ENCODE measurements around the gene MTREX.
"Not testable (repeated sequence)": the region's sequence is repeated elsewhere in the genome, so short reads cannot be mapped to it uniquely, and the experiment has no call there.

The MTREX gene

DNA sequence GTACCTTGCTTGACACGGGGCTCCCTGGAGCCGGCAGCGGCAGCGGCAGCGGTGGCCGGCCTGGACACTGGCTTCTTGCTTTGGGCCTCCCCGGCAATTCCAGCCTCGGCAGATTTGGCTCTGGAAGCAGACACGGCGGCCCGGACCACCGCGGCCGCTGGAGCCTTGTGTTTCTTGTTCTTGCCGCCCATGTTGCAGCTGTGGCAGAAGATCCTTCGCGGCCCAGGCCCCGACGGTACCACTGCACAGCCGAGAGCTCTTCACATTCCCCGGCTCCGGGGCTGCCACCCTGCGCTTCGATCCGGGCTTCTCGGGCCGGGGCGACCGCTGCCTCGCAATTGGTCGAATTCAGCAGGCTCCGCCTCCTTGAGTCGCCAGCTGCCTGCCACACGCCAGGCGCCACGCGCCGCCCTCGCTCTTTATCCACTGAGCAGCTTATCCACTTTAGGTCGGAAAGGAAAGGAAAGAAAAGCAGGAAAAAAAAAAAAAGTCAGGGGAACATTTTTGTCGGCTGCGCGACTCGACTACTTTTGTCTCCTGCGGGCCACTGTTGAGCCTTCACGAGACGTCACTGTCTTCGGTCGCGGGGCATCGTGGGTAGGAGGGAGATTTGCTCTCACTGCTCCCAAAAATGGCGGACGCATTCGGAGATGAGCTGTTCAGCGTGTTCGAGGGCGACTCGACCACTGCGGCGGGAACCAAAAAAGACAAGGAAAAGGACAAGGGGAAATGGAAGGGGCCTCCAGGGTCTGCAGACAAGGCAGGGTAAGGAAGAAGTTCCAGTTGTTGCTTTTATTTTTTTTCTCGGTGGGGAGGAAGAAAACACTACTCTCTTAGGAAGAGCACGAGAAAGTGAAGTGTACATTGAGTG is at the start of gene MTREX, which contains the start of gene DHX29:
TSS of gene MTREX (plus strand) at position 607 of the 871 bp plus-strand sequence. CDS start at position 632, 25 bp downstream.
TSS of gene DHX29 (minus strand) at position 312 of the 871 bp plus-strand sequence. CDS start at position 191, 121 bp downstream.
- DNase-seq (ENCODE audit: low spot score): peak; percentile 56
- no peak for FAIRE-seq

- FAIRE-seq: no peak
Measured at GRCh38 chr5:55258339-55258738, 49.5 kb upstream of the MTREX start.

DNA sequence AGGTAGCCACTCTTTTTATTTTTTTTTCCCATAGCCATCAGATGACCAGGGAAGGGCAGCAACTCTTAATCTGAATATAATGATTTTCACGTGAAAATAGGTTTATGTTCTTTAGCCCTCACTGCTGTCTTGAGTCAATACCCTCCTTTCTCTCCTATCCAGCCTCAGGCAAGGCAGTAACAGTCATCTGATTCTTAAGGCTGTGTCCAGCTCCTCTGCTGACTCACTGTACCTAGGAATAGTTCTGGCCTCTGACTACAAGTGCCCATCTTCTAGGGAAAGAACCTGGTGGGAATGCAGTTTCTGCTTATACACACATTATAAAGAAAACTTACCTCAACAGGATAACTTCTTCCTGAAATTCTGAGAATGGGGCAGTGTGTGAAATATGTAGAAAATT is 31.0 kb upstream of the MTREX start:
- DNase-seq (ENCODE audit: low spot score) (no peak), FAIRE-seq (no peak)

More at GRCh38 chr5:55258339-55258738, 49.5 kb upstream of the MTREX start:
- DNase-seq (ENCODE audit: low spot score): no peak

DNA sequence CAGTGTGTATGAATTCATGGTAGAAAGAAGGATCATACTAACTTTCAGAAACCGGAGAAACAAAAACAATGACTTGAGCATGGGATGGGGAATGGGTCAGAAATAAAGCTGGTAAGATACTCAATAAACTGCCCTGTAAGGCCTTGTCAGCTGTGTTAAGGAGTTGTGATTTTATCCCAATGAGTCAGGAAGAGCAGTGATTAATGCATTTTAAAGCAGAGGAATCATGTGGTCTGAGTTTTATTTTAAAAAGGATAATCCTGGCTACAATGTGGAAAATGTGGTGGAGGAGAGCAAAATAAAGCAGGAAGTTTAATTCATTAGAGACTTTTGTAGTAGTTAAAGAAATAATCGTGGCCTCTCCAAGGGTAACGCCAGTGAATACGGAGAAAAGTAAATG is 29.0 kb upstream of the MTREX start:
- DNase-seq (ENCODE audit: low spot score): no peak

DNA sequence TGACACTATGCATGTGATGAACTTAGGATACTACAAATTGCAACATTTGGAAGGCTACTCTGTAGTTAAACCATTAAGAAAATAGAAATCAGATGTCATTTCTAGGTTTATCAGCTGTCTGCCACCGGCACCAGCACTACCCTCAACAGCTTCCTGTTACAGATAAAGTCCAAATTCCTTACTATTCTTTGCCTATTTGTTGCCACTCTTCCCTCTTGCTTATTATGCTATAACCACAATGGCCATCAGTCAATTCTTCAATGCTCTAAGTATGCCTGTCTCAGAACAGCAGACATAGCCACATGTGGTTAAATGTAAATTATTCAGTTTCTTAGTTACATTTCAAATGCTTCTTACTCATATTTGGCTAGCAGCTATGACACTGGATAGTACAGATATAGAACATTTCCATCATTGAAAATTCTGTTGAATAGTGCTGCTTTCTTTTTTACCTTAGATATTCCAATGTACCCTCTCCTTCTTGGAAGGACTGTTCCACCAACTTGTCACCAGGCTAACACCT is 21.3 kb upstream of the MTREX start:
- FAIRE-seq (no peak), DNase-seq (ENCODE audit: low spot score) (no peak)

More for the DNA sequence above, 29.0 kb upstream of the MTREX start:
- no peak for FAIRE-seq

DNA sequence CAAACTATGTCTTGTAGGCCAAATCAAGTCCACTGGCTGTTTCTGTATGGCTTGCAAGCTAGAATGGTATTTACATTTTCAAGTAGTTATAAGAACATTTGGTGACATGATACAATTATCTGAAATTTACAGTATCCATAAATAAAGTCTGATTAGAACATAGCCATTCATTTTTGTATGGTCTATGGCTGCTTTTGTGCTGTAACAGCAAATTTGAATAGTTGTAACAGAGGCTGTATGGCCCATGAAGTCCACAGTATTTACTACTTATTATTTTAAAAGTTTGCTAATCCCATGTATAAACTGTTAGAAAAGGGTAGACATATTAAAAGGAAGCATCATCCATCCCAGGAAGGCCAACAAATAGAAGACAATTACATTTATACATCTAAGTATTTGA is 18.0 kb upstream of the MTREX start:
- FAIRE-seq: no peak
- no peak for DNase-seq (ENCODE audit: low spot score)

GRCh38 chr5:55290991-55291390 is 16.8 kb upstream of the MTREX start:
- DNase-seq (ENCODE audit: low spot score) (no peak), FAIRE-seq (no peak)

GRCh38 chr5:55294935-55295334 is 12.9 kb upstream of the MTREX start:
- DNase-seq (ENCODE audit: low spot score) (no peak), FAIRE-seq (no peak)

DNA sequence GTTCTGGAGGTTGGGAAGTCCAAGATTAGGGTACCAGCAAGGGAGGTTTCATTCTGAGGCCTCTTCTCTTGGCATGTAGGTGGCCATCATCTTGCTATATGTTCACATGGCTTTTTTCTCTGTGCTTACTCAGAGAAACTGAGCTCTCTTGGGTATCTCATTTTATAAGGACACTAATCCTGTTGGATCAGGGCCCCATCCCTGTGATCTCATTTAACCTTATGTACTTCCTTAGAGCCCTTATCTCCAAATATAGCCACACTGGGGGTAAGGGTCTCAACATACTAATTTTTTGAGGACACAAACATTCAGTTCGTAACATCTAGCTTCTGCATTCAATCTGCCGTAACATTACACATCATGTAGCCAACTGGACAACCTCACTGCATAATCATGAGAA is 6.9 kb upstream of the MTREX start:
- no peak for FAIRE-seq
- no peak for DNase-seq (ENCODE audit: low spot score)

DNA sequence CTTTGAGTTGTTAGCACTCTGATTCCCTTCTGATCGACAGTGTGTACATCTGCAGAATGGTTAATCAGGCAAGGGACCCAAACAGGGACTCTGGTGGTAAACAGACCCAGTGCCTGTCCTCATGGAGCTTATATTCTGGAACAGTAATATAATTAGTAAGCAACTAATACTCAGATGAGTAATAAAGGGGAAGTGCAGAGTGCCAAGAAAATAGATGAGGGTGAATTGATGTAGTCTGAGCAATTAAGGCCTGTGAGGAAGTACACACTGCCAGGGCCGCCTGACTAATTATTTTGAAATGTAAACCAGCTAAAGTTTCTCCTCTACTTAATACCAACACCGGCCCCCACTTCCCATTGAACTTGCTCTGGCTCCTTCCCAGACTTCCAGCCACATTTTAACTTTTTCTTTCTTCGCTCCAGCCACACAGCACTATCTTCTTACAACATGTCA is 4.5 kb upstream of the MTREX start:
- DNase-seq (ENCODE audit: low spot score): no peak
- no peak for FAIRE-seq

DNA sequence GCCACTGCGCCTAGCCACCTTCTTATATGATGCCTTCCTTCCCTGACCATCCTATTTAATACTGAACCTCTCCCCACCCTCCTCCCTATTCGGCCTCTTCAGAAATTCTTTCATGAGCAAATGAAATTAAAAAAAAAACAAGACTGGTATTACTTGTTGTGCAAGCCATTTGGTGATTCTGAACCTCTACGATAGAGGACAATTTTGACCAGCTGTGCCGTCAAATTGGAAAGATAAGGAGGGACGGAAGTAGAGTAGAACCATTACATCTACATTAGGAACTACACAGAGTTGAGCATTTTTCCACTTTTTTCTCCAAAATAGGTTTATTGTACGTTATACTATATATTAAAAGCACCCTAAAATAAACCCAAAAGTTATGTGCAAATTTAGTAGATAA is 3.2 kb upstream of the MTREX start:
- DNase-seq (ENCODE audit: low spot score) (no peak), FAIRE-seq (no peak)

- DNase-seq (ENCODE audit: low spot score) (no peak), FAIRE-seq (no peak)
Measured at GRCh38 chr5:55305345-55305744, 2.4 kb upstream of the MTREX start.

DNA sequence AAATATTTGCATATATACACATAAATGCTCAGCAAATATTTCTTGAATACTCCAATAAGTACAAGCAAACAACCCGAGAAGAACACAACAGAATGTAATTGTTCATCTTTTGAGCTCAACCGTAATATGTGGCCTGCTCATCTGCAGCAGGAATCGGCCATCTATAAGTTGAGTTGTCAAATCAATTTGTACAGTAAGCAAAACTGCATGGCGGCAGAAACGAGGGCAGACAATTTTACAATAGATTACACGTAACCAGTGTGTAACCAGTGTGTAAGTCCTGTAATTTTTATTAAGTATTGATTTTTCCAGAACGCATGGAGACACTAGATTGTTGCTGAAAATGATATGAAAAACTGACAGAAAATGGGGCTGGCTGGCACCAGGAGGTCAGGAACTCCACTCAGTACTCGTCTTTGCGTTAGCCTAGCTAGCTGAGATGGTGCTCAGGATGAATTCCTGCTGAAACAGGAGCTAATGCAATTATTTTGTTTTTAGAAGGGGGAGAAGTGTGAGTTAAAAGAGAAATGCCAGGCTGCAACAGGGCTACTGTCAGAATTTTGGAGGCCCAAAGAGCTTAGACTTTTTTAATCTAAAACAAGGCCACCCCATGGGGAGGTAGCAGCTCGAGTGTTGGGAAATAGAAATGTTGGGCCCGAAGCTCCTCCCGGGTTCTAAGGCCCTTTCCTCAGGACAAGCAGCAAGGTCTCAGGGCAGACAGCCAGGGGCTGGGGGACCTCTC is 977 bp upstream of the MTREX start:
- DNase-seq (ENCODE audit: low spot score) (no peak), FAIRE-seq (no peak)

DNA sequence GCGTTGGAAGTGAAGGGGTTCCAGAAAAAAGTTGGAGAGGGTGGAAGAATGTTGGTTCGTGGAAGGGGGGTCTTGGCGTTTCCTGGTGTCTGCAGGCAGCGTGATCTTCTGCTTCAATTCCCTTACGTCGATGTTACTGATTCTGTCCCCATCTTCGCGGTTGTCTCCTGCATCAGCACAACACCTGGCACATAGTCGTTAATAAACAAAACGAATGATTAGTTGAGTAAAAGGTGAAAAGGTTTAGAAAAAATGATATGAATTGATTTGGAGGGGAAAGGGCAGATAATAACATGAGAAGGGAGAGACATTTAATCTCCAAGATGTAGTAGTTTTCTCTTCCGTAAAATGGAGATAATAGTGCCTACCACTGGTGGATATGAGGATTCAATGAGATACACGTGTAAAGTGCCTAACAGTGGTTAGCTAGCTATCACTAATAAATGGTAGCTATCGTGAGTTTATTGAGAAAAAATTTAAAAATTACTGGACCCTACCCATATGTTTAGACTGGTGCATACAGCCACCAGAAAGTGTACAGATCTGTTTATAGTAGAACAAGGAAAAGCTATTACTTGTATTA is 556 bp downstream of the MTREX start:
- no peak for FAIRE-seq
- DNase-seq (ENCODE audit: low spot score): no peak

- no peak for DNase-seq (ENCODE audit: low spot score)
- FAIRE-seq: no peak
Measured at GRCh38 chr5:55313870-55314617, 6.3 kb downstream of the MTREX start.

- FAIRE-seq (no peak), DNase-seq (ENCODE audit: low spot score) (no peak)
Measured at GRCh38 chr5:55316289-55316688, 8.5 kb downstream of the MTREX start.

- no peak for DNase-seq (ENCODE audit: low spot score)
- FAIRE-seq: no peak
Measured at GRCh38 chr5:55316837-55317236, 9.0 kb downstream of the MTREX start.

GRCh38 chr5:55318237-55318636 is 10.4 kb downstream of the MTREX start:
- not testable (repeated sequence) for FAIRE-seq; DNase-seq (ENCODE audit: low spot score)

GRCh38 chr5:55319491-55319890 is 11.7 kb downstream of the MTREX start:
- FAIRE-seq (no peak), DNase-seq (ENCODE audit: low spot score) (no peak)

- no peak for DNase-seq (ENCODE audit: low spot score)
Measured at GRCh38 chr5:55320571-55320970, 12.8 kb downstream of the MTREX start.

DNA sequence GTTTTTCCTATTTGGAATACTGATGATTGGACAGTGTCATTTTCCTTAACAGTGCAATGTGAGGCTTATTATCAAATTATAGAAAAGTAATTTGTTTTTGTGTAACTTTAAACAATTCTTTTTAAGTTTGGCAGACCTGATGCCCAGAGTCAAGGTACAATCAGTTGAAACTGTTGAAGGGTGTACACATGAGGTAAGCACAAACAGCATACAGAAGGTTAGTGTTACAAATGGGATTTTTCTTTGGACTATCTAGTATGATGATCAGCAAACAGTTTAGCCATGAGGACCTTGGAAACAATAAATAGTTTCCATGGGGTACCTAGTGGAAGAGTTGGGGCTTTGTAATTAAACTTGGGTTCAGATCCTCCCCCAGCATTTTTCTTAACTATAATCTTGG is 16.2 kb downstream of the MTREX start:
- DNase-seq (ENCODE audit: low spot score) (no peak), FAIRE-seq (no peak)

More at GRCh38 chr5:55320571-55320970, 12.8 kb downstream of the MTREX start:
- no peak for FAIRE-seq
